ENCODE data around the gene ARVCF. TPM values are rescaled to one million over a fixed set of nuclear protein-coding genes. Genes with fewer than 3 reads are reported as not detected.

Gene ARVCF
- total and polyA plus RNA-seq, 8 donors: 3.5 to 51.3 (median 13.6) TPM

DNA sequence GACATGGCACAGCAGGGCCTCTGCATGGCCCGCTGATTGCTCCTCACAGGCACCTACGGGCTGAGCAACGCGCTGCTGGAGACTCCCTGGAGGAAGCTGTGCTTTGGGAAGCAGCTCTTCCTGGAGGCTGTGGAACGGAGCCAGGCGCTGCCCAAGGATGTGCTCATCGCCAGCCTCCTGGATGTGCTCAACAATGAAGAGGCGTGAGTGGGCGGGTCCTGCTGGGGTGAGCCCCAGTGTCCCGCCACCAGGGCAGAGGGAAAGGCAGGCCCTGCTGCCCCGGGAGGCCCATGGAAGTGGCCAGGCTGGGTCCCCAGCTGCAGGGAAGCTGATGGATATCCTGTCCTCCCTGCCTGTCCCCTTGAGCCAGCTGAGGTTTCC is 44.8 kb upstream of the ARVCF start:
- H3K4me3 ChIP-seq: no peak overlapping the region
- H3K9me3 ChIP-seq: no peaks in the 10 kb centered on the region
- intact Hi-C loops (cut with DNase I; ENCODE audit: low total_unique reads): no loop called here
- WGBS, 5 donors: 76 to 96% (median 89%) methylated on average over 8 to 11 of the region's 11 CpGs
- H3K27ac ChIP-seq: no peak overlapping the region
- H3K4me1 ChIP-seq: no peaks in the 10 kb centered on the region
- DNase-seq: no peak
- peaks cover 36 to 98% (median 93%) of the 10 kb centered on the region in 4 donors for H3K36me3 ChIP-seq
- no peaks in the 10 kb centered on the region for H3K27me3 ChIP-seq
- TF ChIP-seq EP300 (IDR thresholded peaks at IDR 0.05) (no peak), CTCF (IDR thresholded peaks at IDR 0.05) (no peak), POLR2A (IDR thresholded peaks at IDR 0.05) (no peak), POLR2AphosphoS5 (IDR thresholded peaks at IDR 0.05) (no peak)

- peaks cover 42 to 99% (median 95%) of the 10 kb centered on the region in 4 donors for H3K36me3 ChIP-seq
- H3K9me3 ChIP-seq: no peaks in the 10 kb centered on the region
- WGBS, 5 donors: 89 to 93% (median 91%) methylated on average over 9 to 10 of the region's 10 CpGs
- H3K27me3 ChIP-seq: no peaks in the 10 kb centered on the region
- DNase-seq: no peak
- no peak overlapping the region for H3K27ac ChIP-seq
- TF ChIP-seq CTCF (IDR thresholded peaks at IDR 0.05) (no peak), POLR2A (IDR thresholded peaks at IDR 0.05) (no peak), EP300 (IDR thresholded peaks at IDR 0.05) (no peak), POLR2AphosphoS5 (IDR thresholded peaks at IDR 0.05) (no peak)
- H3K4me3 ChIP-seq: no peak overlapping the region
- H3K4me1 ChIP-seq: no peaks in the 10 kb centered on the region
- intact Hi-C loops (cut with DNase I; ENCODE audit: low total_unique reads): no loop called here
These were observed 44.3 kb upstream of the ARVCF start for GRCh38 chr22:20060700-20061480.

DNA sequence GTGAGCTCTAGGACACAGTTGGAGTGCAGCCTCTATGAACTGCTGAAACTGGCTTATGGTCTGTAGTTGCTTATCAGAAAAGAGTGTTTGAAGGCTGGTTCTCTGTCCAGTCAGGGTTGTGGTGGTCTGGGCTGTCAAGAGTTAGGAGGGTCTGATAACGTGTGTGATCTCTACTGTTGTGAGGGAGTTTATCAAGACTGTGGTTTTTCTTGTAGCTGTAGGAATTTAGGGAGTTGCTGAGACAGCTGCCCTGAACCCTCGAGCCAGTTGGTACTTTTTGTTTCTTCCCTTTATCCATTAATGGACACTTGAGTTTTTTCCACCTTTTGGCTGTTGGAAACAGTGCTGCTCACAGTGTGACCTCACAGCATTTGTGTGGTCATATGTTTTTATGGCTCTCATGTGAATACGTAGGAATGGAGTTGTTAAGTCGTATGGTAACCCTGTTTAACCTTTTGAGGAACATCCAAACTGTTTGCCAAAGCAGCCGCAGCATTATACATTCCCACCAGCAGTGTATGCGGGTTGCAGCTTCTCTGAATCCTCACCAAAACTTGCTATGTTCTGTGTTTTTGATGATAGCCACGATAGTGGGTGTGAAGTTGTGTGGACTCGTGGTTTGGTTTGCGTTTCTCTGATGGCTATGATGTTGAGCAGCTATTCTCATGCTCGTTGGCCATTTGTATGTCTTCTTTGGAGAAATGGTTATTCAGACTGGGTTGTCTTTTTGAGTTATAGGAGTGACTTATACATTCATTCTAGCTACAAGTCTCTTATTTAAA is 42.6 kb upstream of the ARVCF start:
- no peaks in the 10 kb centered on the region for H3K9me3 ChIP-seq
- no peaks in the 10 kb centered on the region for H3K4me1 ChIP-seq
- WGBS, 5 donors: 81 to 88% (median 84%) methylated on average over 10 of the region's 10 CpGs
- H3K4me3 ChIP-seq: no peak overlapping the region
- H3K27ac ChIP-seq: no peak overlapping the region
- intact Hi-C loops (cut with DNase I; ENCODE audit: low total_unique reads): no loop called here
- H3K36me3 ChIP-seq: peaks cover 54 to 100% (median 95%) of the 10 kb centered on the region in 4 donors
- no peak for DNase-seq
- H3K27me3 ChIP-seq: no peaks in the 10 kb centered on the region
- TF ChIP-seq EP300 (IDR thresholded peaks at IDR 0.05) (no peak), CTCF (IDR thresholded peaks at IDR 0.05) (no peak), POLR2A (IDR thresholded peaks at IDR 0.05) (no peak), POLR2AphosphoS5 (IDR thresholded peaks at IDR 0.05) (no peak)

- no peaks in the 10 kb centered on the region for H3K27me3 ChIP-seq
- DNase-seq: no peak
- no peak for TF ChIP-seq CTCF (IDR thresholded peaks at IDR 0.05)
- no peak for TF ChIP-seq EP300 (IDR thresholded peaks at IDR 0.05)
- TF ChIP-seq POLR2AphosphoS5 (IDR thresholded peaks at IDR 0.05): no peak
- TF ChIP-seq POLR2A (IDR thresholded peaks at IDR 0.05): no peak
- H3K36me3 ChIP-seq: peaks cover 58 to 100% (median 95%) of the 10 kb centered on the region in 4 donors
- no peak overlapping the region for H3K27ac ChIP-seq
- H3K4me1 ChIP-seq: no peaks in the 10 kb centered on the region
- no peak overlapping the region for H3K4me3 ChIP-seq
- H3K9me3 ChIP-seq: no peaks in the 10 kb centered on the region
- intact Hi-C loops (cut with DNase I; ENCODE audit: low total_unique reads): no loop called here
- WGBS, 5 donors: 91 to 98% (median 95%) methylated on average over 13 of the region's 13 CpGs
These were observed 41.1 kb upstream of the ARVCF start for GRCh38 chr22:20057596-20058268.
